Effector CD8-positive, alpha-beta T cell (primary cell): ENCODE measurements around the gene TMEM217.

Experiments used
- DNase-seq: peaks from one replicate; lab custom pipeline; 2025; lab: John Stamatoyannopoulos, UW

TMEM217 gene

DNA sequence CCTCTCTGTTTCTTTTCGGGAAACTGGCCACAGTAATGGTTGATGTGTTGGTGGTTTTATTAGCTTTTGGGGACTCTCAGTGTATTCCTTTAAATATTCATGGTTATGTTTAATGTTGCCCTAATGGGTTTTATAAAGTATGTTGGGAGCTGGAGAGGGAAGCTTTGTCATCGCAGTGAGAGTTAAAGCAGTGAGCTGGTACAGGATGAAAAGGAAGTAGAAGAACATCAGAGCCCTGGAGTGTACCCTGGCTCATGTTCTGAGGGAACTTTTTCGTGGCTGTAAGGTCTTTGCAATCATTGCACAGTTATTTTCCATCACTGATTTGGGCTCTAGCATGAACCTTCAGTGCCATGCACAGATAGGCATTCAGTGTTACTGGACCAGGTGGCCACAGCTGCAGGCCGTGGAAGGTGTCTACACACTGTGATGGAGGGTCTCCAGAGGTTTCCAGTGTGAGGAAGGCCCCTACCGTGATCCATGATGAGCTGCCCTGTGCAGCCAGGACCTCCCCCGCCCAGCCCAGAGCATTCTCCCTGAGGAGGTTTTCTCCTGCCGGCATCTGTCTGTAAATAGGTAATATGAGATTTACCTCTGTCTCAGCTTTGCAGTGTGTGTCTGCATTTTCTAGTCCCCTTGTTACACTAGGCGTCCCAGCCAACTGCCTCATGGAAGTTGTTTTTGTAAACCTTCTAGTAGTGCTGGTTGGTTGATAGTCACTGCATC is 22.4 kb upstream of the TMEM217 start:
- no peak for DNase-seq

DNA sequence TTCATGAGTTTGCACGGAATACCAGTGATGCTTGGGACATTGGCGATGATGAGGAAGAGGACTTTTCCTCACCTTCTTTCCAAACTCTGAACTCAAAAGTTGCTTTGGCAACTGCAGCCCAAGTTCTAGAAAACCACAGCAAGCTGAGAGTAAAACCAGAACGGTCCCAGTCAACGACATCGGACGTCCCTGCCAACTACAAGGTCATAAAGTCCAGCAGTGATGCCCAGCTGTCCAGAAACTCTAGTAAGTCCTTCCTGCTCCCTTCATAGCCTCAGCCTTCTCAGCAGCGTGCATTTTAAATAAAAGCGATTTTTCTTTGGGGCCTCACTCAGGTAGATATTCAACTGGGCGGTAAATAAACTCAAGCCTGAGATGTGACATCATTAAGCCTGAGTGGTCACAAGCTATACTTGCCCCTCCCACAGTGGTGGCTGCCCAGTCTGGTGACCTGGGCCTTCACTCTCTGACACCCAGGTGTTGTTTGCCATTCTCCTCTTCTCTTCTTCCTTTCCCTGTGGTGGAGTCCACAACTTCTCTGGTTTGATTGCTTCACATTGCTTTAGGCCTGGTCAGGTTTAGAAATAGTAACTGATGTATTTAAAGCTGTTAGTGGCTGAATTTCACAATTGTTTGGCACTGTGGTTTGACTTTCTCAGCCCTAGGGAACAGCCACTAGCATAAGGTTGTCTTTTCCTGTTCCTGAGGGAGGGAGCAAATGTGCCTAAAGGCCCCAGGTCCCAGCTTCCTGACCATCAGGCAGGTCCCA is 21.6 kb upstream of the TMEM217 start:
- no peak for DNase-seq

DNA sequence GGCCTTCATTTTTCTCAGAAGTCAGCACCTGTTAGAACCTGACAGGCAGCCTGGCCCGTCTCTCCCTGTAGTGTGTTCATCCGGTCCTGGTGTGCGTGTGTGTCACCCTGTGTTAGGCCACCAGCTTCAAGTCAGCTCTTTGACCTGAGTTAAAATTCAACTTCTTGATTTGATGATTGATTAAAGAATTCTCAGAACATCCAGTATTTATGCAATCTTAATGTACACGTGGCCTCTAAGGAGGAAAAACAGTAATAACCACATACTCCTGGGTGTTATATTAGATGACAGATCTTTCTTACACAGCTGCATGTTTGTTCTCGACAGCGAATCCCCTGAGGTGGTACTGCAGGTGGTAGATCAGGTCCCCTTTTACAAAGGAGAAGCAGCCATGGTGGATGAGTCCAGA is 19.1 kb upstream of the TMEM217 start:
- no peak for DNase-seq

GRCh38 chr6:37275350-37275749 is 17.4 kb upstream of the TMEM217 start:
- no peak for DNase-seq

- DNase-seq: no peak
Observed at GRCh38 chr6:37273690-37274089, 15.7 kb upstream of the TMEM217 start.

DNA sequence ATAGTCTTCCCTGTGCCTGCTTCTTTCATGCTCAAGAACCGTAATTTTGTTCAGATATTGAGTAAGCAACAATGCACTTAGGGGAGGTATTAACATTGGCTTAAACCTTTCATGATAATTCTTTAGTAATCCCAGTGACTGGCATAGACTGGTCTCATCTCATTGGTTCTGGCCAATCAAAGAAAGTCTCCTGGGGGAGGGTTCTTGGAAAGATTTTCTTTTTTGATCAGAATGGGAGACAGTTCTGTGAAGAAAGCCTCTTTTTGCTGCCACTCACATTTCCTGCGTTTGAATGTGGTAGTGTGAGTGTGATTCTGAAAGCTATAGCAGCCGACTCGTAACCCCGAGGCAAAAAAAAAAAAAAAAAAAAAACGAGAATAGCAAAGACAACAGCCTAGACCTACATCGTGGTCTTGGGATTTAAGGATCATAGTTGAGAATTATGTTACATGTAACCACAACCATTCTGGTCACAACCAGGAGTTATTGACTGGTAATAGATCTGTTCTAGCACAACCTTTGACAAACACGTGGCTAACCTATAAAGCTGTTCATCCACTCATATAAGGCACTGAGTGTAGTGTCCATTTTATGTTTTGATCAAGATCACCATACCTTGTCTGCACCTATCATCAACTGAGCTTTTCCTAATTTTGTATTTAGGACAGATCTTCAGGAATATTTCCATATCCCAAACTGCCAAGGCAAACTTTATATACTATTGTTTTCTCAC is 15.1 kb upstream of the TMEM217 start:
- DNase-seq: no peak

GRCh38 chr6:37269105-37269504 is 11.2 kb upstream of the TMEM217 start:
- DNase-seq: no peak

DNA sequence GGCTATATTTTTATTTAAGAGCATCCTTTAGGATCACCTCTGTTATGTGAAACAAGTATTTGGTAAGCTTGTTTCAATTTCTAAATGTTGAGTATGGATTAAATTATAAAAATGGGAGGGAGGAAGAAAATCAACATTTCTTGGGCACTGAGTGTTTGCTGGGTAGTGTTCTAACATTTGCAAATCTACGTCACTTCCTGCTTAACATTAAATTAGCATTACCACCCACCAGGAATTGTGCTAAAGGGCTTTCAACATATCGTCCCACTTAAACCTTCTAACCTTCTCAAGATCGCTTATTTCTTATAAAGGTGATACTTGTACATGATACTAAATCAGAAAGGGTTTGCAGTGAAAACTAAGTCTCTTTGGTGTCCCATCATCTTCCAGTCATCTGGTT is 7.9 kb upstream of the TMEM217 start:
- DNase-seq: no peak

- no peak for DNase-seq
Observed at GRCh38 chr6:37265001-37265400, 7.1 kb upstream of the TMEM217 start.

GRCh38 chr6:37262446-37263026 is 4.6 kb upstream of the TMEM217 start:
- DNase-seq: no peak

DNA sequence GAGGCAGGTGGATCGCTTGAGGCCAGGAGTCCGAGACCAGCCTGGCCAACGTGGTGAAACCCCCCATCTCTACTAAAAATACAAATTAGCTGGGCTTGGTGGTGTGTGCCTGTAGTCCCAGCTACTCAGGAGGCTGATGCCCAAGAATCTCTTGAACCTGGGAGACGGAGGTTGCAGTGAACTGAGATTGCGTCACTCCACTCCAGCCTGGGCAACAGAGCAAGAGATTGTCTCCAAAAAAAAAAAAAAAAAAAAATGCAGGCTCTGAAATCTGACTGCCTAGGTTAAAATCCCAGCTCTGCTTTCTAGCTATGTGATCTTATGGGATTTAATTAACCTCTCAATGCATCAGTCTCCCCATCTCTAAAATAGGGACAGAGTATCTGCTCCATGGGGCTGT is 3.3 kb upstream of the TMEM217 start:
- DNase-seq: no peak

GRCh38 chr6:37260444-37260843 is 2.5 kb upstream of the TMEM217 start:
- no peak for DNase-seq

GRCh38 chr6:37260040-37260439 is 2.1 kb upstream of the TMEM217 start:
- DNase-seq: no peak

DNA sequence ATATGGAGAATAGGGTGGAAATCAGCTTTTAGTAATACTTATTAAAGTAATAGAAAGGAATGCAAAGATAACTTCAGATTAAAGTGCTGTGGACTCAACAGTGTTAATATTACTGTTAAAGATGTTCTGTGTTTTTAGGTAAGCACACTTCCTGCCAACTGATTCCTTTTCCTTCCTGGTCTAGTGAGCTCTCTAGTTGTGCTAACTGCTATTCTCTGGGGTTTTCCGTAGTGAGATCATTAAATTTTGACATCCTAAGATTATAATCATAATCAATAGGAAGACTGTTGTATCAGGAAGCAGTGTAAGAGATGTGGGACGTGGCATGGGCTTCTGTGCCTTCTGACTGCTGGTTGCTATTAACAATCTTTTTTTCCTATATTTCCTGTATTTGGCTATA is 1.2 kb upstream of the TMEM217 start:
- DNase-seq: no peak

DNA sequence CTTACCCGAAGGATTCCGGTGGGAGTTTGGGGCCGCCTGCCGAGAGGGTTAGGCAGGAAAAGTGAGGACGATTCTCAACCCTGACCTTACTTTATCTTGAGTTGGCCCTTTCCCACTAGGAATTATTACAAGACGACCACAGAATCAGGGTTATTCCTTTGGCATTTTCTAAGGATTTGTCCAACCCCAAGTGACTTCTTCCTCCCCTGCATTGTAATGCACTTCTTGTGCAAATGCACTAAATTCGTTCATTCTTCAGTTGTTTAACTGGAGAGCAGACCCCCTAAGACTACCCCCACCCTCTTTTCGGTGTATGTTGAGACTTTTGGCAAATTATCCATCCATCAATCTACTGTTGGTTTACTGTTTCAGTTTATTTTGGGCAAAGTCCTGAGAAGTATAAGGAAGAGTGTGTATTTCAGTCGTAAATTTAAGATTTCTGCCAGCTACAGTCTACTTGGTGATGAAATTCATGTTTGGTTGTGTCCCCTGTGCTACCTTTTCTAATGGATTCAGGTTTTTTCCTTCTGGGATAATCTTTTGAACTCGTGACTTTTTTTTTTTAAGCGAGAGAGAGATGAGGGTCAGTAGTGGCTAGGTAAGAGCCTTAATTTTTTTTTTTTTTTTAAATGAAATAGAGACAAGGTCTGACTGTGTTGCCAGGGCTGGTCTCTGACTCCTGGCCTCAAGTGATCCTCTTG is 611 bp upstream of the TMEM217 start:
- DNase-seq: no peak

DNA sequence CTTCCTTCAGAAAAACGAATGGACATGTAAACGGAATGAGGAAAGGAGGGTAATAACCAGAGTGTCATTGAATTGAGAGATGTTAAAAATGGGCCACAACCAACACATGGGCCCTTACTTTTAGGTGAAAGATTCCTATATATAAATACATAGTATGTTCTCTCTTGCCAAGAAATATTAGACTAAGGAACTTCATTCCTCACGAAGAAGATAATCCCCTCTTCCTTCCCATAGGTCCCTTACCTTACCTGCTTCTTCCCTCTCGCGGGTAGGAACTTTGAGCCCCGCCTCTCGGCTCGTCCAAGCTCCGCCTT is 667 bp downstream of the TMEM217 start:
- no peak for DNase-seq

- DNase-seq: no peak
Observed at GRCh38 chr6:37256692-37257319, 1.1 kb downstream of the TMEM217 start.

DNA sequence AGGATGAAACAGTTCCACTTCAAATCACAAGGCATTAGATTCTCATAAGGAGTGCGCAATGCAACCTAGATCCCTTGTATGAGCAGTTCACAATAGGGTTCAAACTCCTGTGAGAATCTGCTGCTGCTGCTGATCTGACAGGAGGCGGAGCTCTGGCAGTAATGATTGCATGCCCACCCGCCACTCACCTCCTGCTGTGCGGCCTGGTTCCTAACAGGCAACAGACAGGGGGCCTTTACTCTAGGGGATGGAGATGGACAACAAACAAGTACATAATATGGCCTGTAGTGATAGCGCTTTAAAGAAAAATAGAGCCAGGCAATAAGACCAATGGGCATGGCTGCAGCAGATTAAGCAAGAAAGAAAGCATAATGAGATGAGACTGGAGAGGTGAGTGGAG is 3.1 kb downstream of the TMEM217 start:
- DNase-seq: no peak

DNA sequence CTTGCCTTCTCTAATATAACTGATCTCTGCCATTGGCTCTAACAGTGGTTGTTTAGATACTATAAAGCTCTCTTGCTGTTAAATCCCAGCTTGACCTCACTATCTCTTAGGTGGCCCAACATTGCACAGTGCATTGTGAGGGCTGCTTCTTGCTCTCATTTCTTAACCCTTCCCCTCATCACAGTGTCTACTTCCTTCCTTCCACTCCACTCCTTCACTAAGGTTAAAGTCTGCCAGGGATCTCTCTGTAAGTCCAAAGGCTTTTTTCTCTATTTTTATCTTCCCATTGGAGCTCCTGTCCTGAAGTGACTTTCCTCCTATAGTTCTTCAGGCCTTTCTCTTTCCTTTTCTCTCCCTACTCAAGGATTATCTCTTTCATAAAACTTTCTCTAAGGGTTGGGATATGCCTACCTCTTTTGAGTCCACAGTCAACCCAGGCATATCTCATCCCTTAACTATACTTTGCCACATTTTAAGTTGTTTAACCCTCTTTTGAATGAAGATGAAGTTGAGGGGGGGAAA is 4.4 kb downstream of the TMEM217 start:
- DNase-seq: no peak

GRCh38 chr6:37251211-37251780 is 6.6 kb downstream of the TMEM217 start:
- no peak for DNase-seq
